ENCODE data around the gene FRS3.

Gene FRS3

GRCh38 chr6:41736800-41737555 is 42.7 kb downstream of the FRS3 start:
- TF ChIP-seq LEF1 (IDR thresholded peaks at IDR 0.05; ENCODE audit: borderline replicate concordance), result no peak
- no peak for TF ChIP-seq TARDBP (IDR thresholded peaks at IDR 0.05)
- TF ChIP-seq FOXK2 (IDR thresholded peaks at IDR 0.05), result no peak
- TF ChIP-seq CTBP1 (IDR thresholded peaks at IDR 0.05; ENCODE audit: borderline replicate concordance), result no peak
- TF ChIP-seq BHLHE40 (IDR thresholded peaks at IDR 0.05; ENCODE audit: borderline replicate concordance), result no peak
- TF ChIP-seq SP1 (IDR thresholded peaks at IDR 0.05), result no peak
- TF ChIP-seq FOXA1 (IDR thresholded peaks at IDR 0.05), result no peak
- TF ChIP-seq ARNT (IDR thresholded peaks at IDR 0.05), result no peak
- TF ChIP-seq PKNOX1 (IDR thresholded peaks at IDR 0.05), result no peak
- no peak for TF ChIP-seq ELF4 (IDR thresholded peaks at IDR 0.05)
- TF ChIP-seq SUZ12 (IDR thresholded peaks at IDR 0.05), result no peak
- TF ChIP-seq ZNF384 (IDR thresholded peaks at IDR 0.05), result no peak
- TF ChIP-seq FOXM1 (IDR thresholded peaks at IDR 0.05; ENCODE audit: borderline replicate concordance), result no peak
- TF ChIP-seq HDGF (IDR thresholded peaks at IDR 0.05; ENCODE audit: borderline replicate concordance), result no peak
- CTCF ChIA-PET, result no interaction called here
- POLR2A ChIA-PET, result no interaction called here
- no peak for DNase-seq (ENCODE audit: extremely low spot score)

DNA sequence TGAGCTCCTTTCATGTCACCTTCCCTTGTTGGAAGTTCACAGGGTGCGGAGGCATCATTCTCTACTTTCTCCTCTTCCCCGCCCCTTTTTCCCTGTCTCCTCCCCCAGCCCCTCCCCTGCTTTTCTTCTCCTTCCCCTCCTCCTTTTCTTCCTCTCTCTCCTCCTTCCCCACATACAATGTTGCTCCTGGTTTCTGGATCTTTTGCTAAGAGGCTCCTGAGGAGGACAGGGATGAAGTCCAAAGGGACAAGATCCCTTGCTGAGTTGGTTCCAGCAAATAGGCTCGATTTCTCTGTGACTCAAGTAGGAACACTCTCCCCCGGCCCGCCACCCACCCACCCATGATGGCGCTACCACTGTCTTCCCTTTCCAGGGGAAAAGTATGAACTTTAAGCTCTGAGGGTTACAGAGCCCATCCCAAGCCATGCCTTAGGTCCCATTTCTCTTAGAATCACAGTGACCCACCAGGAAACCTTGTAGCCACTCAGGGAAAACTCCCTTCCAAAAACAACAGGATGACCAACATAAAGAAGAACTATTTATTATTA is 43.4 kb downstream of the FRS3 start:
- TF ChIP-seq FOXK2 (IDR thresholded peaks at IDR 0.05), result no peak
- CTCF ChIA-PET, result no interaction called here
- POLR2A ChIA-PET, result no interaction called here
- DNase-seq (ENCODE audit: extremely low spot score), result peak; percentile 26

- ChIA-PET CTCF (no interaction called here), POLR2A (interaction anchor here (1.2 to 1.6 kb wide), 2 partner anchors 12 to 44 kb away, joined by 4 read pairs; partner anchors contain the start of gene FRS3)
- peak; percentile 97 for DNase-seq (ENCODE audit: extremely low spot score)
- TF ChIP-seq TARDBP (IDR thresholded peaks at IDR 0.05) (no peak), SP1 (IDR thresholded peaks at IDR 0.05) (no peak), NFRKB (IDR thresholded peaks at IDR 0.05) (no peak), PKNOX1 (IDR thresholded peaks at IDR 0.05) (peak; percentile 91), ARNT (IDR thresholded peaks at IDR 0.05) (no peak), LEF1 (IDR thresholded peaks at IDR 0.05; ENCODE audit: borderline replicate concordance) (no peak)
Measured at GRCh38 chr6:41735427-41736185, 44.1 kb downstream of the FRS3 start, which contains the start of gene TFEB. TSS of gene TFEB (minus strand) at chr6:41735608. CDS start at chr6:41691213, 44,395 bp downstream.

DNA sequence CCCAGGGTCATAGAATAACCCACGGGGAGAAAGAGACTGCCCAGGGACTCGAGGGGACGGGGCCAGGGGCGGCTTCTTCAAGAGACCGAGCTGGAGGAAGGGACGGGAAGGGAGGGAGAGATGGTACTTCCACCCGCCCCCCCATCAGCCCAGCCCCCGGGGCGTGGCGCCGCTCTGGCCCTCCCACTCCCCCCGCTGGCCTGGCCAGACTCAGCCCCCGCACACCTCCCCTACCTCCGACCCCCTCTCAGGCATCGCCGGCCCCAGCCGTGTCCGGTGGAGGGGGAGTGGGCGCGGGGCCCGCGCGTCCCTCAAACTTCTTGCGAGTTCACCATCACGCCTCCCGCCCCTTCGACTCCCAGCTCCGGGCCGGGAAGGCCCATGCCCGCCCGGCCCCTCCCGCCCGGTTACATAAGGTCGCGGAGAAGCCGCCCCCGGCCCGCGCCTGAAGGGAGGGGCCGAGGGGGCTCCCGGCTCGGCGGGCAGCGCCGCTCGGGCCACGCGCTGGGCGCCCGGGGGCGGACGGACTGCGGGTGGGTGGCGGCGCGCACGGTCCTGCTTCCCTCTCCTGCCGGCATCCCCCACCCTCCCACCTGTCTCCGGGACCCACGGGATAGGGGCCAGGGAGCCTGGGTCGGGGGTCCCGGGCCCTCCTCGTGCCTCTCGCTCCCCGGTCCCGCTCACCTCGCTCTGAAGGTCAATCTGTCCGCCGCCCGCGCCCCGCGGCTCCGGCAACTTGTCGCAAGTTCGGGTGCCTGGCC is 44.9 kb downstream of the FRS3 start:
- ChIA-PET CTCF (interaction anchor here (0.9 to 2.2 kb wide), 4 partner anchors 30 to 52 kb away, joined by 3 to 8 read pairs (median 5); partner anchors contain the start of gene TOMM6), POLR2A (interaction anchor here (1.1 to 2.2 kb wide), 4 partner anchors 9 to 52 kb away, joined by 3 to 14 read pairs (median 4); partner anchors contain the start of genes FRS3 and TOMM6)
- TF ChIP-seq ARNT (IDR thresholded peaks at IDR 0.05) (no peak), PKNOX1 (IDR thresholded peaks at IDR 0.05) (no peak), L3MBTL2 (conservative IDR thresholded peaks at IDR 0.05) (no peak), FOXK2 (IDR thresholded peaks at IDR 0.05) (no peak), SP1 (IDR thresholded peaks at IDR 0.05) (no peak), FOXM1 (IDR thresholded peaks at IDR 0.05; ENCODE audit: borderline replicate concordance) (no peak), LEF1 (IDR thresholded peaks at IDR 0.05; ENCODE audit: borderline replicate concordance) (no peak), HDGF (IDR thresholded peaks at IDR 0.05; ENCODE audit: borderline replicate concordance) (no peak), BHLHE40 (IDR thresholded peaks at IDR 0.05; ENCODE audit: borderline replicate concordance) (no peak), ZNF384 (IDR thresholded peaks at IDR 0.05) (no peak), TARDBP (IDR thresholded peaks at IDR 0.05) (no peak), CTBP1 (IDR thresholded peaks at IDR 0.05; ENCODE audit: borderline replicate concordance) (no peak), NFRKB (IDR thresholded peaks at IDR 0.05) (no peak), FOXA1 (IDR thresholded peaks at IDR 0.05) (no peak), ELF4 (IDR thresholded peaks at IDR 0.05) (no peak), SUZ12 (IDR thresholded peaks at IDR 0.05) (no peak)
- DNase-seq (ENCODE audit: extremely low spot score), result peak; percentile 68
